Posterior vena cava (tissue), 2 donors: Measurements from ENCODE around the gene AHCTF1. TPM values are rescaled to one million over a fixed set of nuclear protein-coding genes. Genes with fewer than 3 reads are reported as not detected.

Source experiments
- DNase-seq: peaks from one replicate; pipeline ENCODE4 v3.0.0-alpha.2; 2020; ENCODE audit warnings: low spot score
- intact Hi-C, 2 donors: fragments of 100-400 bp; cut with DNase I; formaldehyde crosslinking; loops; one replicate each; pipeline versions ENCODE4 v1.14.1 to v1.14.2; 2022 to 2023
- total RNA-seq, 2 donors: library from RNA; stranded (reverse); fragmentation: NEBNext Ultra II Directional; extraction: Animal tissue kit (Norgen Biotek cat#: 25700); gene quantifications; one replicate each; pipeline ENCODE4 v1.2.1, GENCODE V29; 2021
- donor health status: DM: yes; HTN: yes; CAD: no.
- donor health status: DM: yes; HTN: yes; CAD: no.

AHCTF1 gene
- total RNA-seq, 2 donors from 2014 or later = 22.6 to 33.4 TPM

DNA sequence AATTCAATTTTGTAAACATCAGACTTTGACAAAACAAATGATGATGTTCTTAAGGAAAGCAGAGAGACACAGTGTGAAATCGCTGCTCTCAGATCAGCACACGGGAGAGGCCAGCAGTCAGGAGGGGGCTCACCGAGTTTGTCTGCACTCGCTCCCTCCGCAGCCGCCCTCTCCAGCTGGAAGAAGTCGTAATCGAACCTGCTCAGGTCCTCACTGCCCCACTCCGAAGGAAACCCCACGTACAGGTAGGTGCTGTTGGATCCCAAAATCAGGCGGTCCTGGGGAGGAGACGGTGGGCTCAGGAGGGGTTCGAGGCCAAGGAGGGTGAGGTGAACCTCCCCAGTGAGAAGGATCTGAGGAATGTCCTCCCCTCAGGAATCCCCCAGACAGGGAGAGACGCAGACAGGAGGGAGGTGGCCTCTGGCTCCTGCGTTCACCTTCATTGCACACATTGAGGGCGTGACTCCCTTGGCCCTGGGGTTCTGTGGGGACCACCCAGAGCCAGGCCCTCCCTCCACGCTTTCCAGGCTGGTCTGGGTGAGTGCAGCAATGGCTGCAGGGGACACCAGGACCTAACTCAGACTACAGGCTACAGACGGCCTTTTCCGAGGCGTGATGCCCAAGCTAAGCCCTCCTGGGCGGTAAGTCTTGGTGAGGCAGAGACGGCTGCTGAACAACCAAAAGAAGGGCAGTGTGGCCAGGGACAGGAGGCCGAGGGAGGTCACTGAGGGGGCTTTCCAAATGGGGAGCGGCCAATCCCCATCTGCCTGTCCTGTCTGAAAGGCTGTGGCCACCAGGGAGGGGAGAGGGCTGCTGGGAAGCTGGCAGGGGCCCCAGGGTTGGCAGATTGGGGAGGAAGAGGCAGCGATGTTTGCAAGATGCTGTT is 142.1 kb downstream of the AHCTF1 start:
- DNase-seq = peak; percentile 64
- intact Hi-C loops = no loop called here

Other genes with a start within 250 kb of the AHCTF1 start
- 10 to 100 TPM; 22.7 to 23.2 TPM for gene SCCPDH, start 207.5 kb downstream of the AHCTF1 start, total RNA-seq
- gene ZNF695, start 76.1 kb upstream of the AHCTF1 start, total RNA-seq = under 1 TPM in 1 of 2 donors, not detected in 1; 0.23 TPM
- gene ZNF670, start 146.9 kb upstream of the AHCTF1 start, total RNA-seq = 1 to 10 TPM; 3.3 to 3.9 TPM
- 1 to 10 TPM; 5.7 to 6.4 TPM for gene ZNF669, start 172.4 kb upstream of the AHCTF1 start, total RNA-seq
- gene ZNF124, start 240.1 kb upstream of the AHCTF1 start, total RNA-seq = 10 to 100 TPM; 15.5 to 22.9 TPM